Stimulated activated CD8-positive, alpha-beta memory T cell treated with anti-CD3 and anti-CD28 coated beads, Interleukin-4, amount 100 ng/mL, for 4 hours (primary cell): ENCODE measurements around the gene ZNF638.

Experiments
- DNase-seq, 2 donors: peaks; one replicate each; pipeline ENCODE4 v3.0.0-alpha.2; 2020; ENCODE audit warnings: low read depth in 2 of 2, low spot score in 1 of 2

The ZNF638 gene

DNA sequence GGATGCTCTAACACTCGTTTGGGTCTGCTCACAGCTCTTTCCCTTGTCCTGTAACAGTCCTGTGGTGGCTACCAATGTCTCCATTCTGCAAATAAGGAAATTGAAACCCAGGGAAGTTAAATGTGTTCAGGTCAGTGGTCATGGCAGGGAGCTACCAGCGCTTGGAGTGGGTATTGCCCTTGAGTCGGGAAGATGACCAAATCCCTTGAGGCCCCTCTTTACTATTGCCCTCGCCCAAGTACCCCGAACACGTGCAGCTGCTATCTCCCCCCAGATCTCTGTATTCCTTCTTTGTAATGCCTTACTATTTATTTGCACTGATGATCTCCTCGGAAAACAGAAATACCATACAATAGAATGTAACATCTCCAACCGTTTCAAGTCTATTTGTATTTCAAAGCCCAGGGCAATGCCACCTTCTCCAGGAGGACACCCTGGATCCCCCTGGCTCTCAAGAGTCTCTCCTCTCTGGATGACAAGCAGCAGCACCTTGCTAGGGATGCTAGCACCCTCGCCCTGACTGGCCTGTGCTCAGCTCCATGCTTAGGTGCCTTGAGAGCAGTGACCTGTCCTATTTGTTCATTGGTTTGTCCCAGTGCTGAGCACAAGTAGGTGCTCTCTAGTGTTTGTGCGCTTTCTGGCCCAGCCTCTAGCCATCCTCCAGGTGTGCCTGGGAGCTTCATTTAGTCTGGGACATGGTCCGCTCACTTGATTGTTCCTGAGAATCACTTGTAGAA, 136.9 kb downstream of the ZNF638 start:
- no peak for DNase-seq

DNA sequence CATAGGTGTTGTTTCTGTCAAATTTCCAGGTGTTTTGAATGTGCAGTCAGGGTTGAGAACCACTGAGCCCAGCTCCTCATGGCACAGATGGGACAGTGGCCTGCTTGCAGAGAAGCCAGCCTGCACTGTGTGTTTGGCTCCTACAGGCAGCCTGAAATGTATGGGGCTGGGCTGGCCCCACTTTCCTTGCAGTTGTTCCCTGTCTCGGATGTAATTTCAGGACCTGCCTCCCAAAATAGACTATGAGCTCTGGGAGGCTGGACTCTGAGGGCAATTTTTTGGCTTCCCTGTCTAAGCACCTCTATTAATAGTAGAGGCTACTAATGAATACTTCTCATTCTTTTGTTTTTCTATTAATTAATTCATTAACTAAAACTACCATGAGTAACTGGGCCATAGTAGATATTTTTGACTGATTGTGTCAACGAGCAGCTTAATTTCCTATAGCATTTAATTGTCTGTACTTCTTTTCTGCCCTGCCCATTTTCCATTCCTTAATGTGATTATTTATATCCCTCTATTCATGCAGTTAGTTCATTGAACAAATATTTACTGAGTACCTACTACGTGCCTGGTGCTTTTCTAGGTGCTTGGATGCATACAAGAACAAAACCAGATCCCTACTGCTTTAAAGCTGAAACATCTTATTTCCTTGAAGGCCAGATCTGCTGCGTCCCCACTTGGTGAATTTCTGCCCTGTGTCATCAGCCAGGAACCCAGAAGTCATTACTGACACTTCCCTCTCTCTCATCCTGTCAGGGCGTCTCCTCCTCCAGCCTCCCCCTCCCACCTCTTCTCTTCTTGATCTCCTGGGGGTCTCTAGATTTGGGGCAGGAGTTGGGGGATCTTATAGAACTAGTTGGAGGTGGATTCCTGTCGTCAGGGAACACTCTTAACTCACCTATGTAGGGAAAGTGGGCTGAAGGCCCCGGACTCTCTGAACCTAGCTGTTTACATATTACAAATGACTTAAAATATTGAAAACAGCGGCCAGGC, 138.1 kb downstream of the ZNF638 start:
- no peak for DNase-seq

DNA sequence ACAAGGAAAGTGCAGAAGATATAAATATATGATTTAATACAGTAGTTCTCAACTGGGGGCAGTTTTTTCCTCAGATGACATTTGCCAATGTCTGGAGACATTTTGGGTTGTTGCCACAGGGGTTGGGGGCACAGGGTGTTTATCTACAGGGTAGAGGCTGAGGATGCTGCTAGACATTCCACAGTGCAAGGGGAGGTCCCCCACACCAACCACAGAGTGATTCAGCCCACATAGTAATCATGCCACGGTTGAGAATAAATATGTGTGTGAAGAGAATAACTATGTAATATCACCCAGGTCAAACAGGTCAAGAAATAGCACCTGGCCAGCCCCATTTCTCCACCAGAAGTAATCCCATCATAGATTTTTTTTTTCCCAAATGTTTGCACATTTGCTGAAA, 139.7 kb downstream of the ZNF638 start:
- DNase-seq = no peak

DNA sequence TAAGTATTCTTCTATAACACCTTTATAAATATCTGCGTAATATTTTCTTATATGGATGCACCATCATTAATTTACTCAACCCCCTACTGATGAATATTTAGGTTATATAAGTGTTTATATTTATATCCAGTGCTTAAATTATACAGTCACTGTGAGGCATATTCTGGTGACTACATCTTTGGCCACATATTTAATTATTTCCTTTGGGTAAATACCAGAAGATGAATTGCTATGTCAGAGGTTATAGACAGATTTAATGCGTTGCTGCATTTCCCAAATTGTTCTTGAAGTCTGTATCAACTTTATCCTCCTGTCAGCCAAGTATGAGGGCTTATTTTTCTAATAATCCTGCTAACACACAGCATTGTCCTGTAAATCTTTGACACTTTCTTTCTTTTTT, 140.4 kb downstream of the ZNF638 start:
- DNase-seq = no peak

DNA sequence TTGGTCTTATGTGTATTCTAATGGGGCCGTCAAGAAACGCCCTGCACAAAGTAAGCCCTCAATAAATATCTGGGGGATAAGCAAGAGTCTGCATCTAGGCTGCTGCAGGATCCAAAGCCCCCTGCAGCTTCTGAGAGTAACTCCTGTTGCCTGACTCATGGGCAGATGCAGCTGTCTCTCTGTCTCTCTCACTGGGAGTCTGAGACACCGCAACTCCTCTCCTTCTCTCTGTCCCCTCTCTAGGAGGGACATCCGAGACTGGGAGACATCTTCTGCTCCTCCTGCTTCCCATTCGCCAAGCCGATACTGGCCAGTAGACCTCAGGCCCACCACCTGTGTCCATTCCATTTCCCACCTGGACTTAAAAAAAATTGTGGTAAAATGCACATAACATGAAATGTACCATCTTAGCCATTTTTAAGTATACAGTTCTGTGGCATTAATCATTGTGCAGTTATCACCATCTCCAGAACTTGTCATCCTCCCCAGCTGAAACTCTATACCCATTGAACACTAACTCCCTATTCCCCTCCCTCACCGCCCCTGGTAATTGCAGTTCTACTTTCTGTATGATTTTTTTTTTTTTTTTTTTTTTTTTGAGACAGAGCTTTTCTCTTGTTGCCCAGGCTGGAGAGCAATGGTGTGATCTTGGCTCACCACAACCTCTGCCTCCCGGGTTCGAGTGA, 141.9 kb downstream of the ZNF638 start:
- DNase-seq = no peak

DNA sequence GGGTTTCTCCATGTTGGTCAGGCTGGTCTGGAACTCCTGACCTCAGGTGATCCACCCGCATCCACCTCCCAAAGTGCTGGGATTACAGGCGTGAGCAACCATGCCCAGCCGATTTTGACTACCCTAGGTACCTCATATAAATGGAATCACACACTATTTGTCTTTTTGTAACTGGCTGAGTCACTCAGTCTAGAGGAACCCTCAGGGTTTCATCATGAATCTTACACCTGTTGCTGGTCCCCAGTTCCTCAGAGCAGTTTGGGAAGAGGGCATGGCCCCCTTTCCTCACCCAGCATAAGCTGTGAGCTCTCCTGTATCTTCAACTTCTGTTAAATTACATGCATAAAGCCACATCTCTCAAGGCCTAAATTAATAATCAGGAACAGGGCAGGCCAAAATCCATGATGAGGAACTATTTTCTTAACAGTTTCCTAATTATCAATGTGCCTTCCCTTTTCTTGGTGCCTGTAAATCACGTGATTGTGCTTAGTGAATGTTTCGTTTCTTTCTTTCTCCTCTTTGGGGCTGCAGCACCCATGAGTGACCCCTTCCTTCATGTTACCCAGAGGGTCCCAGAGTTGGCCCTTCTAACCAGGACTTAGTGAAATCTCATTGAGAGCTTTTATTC, 142.6 kb downstream of the ZNF638 start:
- DNase-seq = no peak

DNA sequence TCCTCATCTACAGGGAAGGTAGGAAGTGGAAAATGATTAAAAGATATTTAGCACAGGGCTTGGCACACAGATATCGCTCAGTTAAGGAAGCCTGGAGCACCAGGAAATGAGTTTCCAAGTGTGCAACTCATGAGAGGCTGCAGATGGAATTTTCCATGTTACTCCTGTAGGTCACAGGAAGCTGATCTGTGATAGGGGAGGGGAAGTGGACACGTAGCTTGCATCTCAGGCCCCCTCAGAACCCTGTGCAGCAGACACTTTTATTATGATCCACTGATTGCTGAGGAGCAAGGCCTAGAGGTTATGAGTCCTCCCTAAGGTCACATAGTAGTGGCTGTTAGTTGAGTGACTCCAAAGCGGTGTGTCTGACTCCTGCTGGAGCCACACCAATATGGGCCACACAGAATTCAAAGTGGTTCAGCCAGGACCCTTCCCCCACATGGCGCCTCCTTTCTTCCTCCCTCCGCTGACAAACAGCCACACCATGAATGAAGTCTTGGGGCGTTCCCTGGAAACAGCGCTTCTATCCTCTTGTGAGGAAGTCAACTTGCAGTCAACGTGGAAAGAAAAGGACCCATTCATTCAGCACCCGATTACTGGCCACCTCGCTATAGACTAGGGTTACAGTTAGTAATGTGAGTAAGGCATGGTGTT, 143.3 kb downstream of the ZNF638 start:
- no peak for DNase-seq

DNA sequence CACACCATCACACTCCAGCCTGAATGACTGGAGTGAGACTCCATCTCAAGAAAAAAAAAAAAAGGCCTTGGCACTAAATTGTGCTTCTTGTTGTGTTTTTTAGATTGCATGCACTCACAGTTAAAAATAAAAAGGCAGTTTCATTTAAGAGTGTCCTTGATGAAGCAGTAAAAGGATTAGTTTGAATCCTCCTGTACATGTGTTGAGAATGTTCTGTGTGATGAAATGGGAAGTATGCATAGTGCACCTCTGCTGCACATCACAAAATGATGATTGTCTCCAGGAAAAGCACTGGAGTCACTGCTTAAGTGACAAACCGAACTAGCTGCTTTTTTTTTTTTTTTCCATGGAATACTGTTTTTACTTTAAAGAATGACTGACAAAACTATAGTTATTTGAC, 144.9 kb downstream of the ZNF638 start:
- no peak for DNase-seq

DNA sequence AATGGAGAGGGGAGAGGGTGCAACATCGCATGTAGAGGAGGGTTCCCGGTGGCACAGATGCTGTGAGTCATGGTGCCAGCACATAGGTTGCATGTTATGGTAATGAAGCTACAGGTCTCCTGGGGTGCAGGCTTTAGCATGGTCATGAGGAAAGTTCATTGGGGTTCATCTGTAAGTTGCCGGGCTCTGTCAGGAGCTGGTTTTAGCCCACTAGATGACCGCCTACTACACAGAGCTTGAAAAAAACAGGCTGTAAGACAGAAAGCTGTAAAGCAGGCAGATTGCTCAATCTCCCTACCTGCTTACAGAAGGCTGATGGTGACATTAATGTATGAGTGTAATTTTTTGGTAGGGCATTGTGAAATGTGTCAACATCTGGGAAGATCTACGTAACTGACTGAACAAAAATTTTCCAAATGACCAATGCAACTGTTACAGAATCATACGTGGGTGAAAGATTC, 145.7 kb downstream of the ZNF638 start:
- no peak for DNase-seq

DNA sequence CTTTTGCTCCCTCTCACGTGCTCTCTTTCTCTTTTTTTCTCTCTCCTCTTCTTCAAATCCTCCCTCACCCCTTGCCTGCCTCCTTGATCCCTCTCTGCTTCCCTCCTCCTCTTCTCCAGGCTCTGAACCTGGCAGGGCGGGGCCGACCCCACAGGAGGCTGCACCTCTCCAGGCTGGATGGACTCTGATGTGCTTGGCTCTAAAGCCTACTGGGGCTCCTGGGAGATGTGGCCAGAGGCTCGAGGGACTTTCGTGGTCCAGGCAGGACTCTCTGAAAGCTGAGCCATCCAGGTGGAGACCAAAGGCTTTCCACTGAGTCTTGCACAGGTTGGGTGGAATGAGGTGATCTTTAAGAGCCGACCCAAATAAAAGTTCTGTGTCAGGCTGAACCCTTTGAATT, 147.2 kb downstream of the ZNF638 start:
- no peak for DNase-seq

DNA sequence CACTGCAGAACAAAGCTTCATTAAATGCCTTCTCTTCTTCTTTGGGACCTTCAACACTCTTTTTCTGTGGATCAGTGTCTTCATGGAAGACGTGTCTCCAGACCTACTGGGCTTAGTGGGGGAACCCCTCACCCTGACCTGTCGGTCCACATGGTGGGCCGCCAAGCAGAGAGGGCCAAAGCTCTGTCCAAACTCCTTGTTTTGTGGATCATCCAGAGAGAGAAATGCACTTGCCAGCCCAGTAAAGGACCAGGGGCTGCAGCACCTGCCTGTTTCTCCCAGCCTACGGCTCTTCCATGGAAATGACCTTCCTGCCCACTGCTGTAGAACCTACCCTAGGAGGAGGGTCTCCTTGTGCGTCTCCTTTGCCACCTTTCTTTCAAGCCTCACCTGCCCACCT, 147.7 kb downstream of the ZNF638 start:
- DNase-seq = no peak

DNA sequence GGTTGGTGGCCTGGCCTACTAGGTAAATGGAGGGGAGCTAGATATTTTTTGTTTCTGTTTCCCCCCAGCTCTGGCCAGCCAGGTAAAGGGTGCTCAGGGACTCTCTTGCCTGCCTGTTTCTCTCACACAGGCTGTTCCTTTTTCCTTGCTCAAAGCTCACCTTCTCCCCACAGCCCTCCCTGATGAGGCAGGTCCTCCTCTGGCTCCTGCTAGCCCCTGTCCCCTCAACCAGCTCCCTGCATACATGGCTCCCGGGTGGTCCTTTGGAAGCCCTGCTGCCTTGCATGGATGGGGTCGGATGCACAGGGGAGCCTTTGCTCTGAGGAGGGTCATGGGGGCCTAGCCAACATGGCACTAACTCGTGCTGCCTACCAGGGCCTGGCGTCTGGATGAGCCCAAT, 149.5 kb downstream of the ZNF638 start:
- no peak for DNase-seq

DNA sequence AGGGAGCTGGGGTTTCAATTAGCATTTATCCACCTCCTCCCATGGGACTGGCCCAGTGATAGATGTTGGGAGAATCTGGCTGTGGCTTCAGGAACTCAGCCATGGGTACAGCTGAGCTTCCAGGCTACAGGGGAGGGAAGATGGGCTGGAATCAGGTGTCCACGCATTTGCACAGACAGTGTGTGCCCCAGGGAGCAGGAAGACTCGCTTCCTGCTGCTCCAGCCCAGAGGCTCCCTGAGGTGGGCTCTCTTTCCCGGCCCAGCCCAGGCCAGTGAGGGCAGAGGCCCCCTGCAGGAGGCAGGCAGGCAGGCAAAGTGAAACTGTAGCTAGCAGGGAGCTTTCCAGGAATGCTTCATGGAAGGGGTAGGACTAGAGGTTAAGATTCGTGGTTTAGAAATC, 150.5 kb downstream of the ZNF638 start:
- DNase-seq = no peak

DNA sequence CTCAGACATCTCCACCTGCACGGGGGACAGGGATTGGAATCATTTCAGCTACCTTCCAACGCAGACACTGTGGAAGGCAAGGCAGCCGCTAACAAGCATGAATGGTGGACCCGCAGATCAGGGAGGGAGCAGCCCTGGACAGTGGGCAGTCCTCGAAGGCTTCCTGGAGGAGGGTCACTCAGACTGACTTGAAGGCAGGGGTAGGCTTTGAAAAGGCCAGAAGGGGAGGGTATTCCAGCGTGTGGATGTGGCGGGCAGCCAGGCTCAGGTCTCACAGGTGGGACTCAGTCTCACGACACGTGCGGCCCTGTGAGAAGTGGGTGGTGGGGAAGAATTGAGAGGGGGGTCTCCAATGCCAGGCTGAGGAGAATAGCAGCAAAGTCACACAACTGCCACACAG, 151.7 kb downstream of the ZNF638 start:
- no peak for DNase-seq

DNA sequence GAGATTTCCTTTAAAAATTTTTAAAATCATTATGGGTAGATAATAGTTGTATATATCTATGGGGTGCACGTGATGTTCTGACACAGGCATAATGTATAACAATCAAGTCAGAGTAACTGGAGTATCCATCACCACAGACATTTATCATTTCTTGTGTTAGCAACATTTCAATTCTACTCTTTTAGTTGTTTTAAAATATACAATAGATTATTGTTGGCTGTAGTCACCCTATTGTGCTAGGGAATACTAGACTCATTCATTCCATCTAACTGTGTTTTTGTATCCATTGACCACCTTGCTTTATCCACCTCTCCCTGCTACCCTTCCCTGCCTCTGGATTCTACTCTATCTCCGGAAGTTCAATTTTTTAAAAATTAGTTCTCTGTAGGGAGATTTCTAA, 152.8 kb downstream of the ZNF638 start:
- DNase-seq = no peak
